ENCODE measurements around the gene RASA3. TPM values are rescaled to one million over a fixed set of nuclear protein-coding genes. Genes with fewer than 3 reads are reported as not detected.
A peak's percentile ranks its signal among the peaks of the same experiment; 100 is the strongest.

Gene RASA3
- total and polyA plus RNA-seq, 2 of the 4 experiments (the other 2 are of a cell fraction), result 21.0 to 31.4 TPM

- no peak overlapping the region for H3K56ac ChIP-seq (ENCODE audit: extremely low read depth, insufficient read depth, low read length)
Observed at GRCh38 chr13:114049626-114050101, 82.8 kb downstream of the RASA3 start.

More at GRCh38 chr13:114049626-114050101, 82.8 kb downstream of the RASA3 start:
- no peak overlapping the region for H2BK15ac ChIP-seq (ENCODE audit: low read depth, low read length)
- H4K91ac ChIP-seq (ENCODE audit: insufficient read depth, low read depth, low read length), result no peak overlapping the region
- peaks cover 17% of the 10 kb centered on the region for H3K4me1 ChIP-seq (ENCODE audit: control insufficient read depth, insufficient read depth, low read length)
- H2BK5ac ChIP-seq (ENCODE audit: low read depth, low read length, poor library complexity, severe bottlenecking), result no peak overlapping the region
- no peak overlapping the region for H3K9ac ChIP-seq (ENCODE audit: low read depth, low read length)
- BruUV-seq (replicated peaks), result no TSS peak
- H4K5ac ChIP-seq (ENCODE audit: low read depth, low read length), result no peak overlapping the region
- in situ Hi-C loops (cut with MboI; ENCODE audit: low sequenced_read_pairs) (no loop called here), dilution Hi-C loops (cut with HindIII; ENCODE audit: low sequenced_read_pairs, unreplicated experiment) (no loop called here), intact Hi-C loops (cut with micrococcal nuclease) (no loop called here)
- TF ChIP-seq FOS (IDR thresholded peaks at IDR 0.05; ENCODE audit: low read depth, low read length) (no peak), ELK1 (IDR thresholded peaks at IDR 0.05; ENCODE audit: borderline replicate concordance, low read depth, low read length) (no peak), MAFK (IDR thresholded peaks at IDR 0.05; ENCODE audit: low read depth, low read length) (no peak), RAD21 (IDR thresholded peaks at IDR 0.05; ENCODE audit: low read length) (no peak)
- peaks cover 42% of the 10 kb centered on the region for H3K36me3 ChIP-seq (ENCODE audit: control insufficient read depth, insufficient read depth, low read length)
- no peak overlapping the region for H2BK20ac ChIP-seq (ENCODE audit: low read depth, low read length)
- H3K4ac ChIP-seq (ENCODE audit: low read depth, low read length), result no peak overlapping the region
- ATAC-seq (ENCODE audit: low read depth) (no peak), DNase-seq (no peak)
- H3K4me3 ChIP-seq (ENCODE audit: insufficient read depth, low read depth, low read length), result no peak overlapping the region
- H3K23ac ChIP-seq (ENCODE audit: low read depth, low read length), result no peak overlapping the region
- CTCF ChIA-PET, result interaction anchor here (1.3 kb wide), 1 partner anchor 14 kb away, joined by 3 read pairs; no protein-coding TSS in a partner anchor
- WGBS, 2 experiments (ENCODE audit: extremely low coverage in 2 of 2, insufficient read length in 1 of 2), result 93% methylated on average over 6 of the region's 18 CpGs; no CpG with 5 or more reads in 1 of the 2 experiments
- H3K4me2 ChIP-seq (ENCODE audit: low read depth, low read length), result no peak overlapping the region
- H3K14ac ChIP-seq (replicated peaks; ENCODE audit: low read depth, low read length), result no peak overlapping the region
- no peak overlapping the region for H4K8ac ChIP-seq (ENCODE audit: low read depth in 2 of 2, low read length in 2 of 2)
- no peaks in the 10 kb centered on the region for H3K27me3 ChIP-seq (ENCODE audit: control insufficient read depth, insufficient read depth, low read length)
- peaks cover 25 to 81% of the 10 kb centered on the region in 2 experiments for H3K79me1 ChIP-seq (ENCODE audit: low read depth in 1 of 2, low read length in 2 of 2)
- peak overlapping the region; percentile 49 for H2AK9ac ChIP-seq (replicated peaks; ENCODE audit: low read depth, low read length, poor library complexity)
- no peak overlapping the region for H2AK5ac ChIP-seq (ENCODE audit: low read depth, low read length)
- H2BK120ac ChIP-seq (ENCODE audit: low read depth, low read length), result no peak overlapping the region
- H4K20me1 ChIP-seq (ENCODE audit: insufficient read depth, low read length), result peaks cover 58% of the 10 kb centered on the region
- no peak overlapping the region for H3K18ac ChIP-seq (ENCODE audit: low read depth, low read length)
- H3K9me1 ChIP-seq (ENCODE audit: insufficient read depth, low read length), result peaks cover 17% of the 10 kb centered on the region
- POLR2A ChIA-PET (ENCODE audit: unreplicated experiment), result no interaction called here
- H3K9me3 ChIP-seq (ENCODE audit: control insufficient read depth, insufficient read depth, low read length), result no peaks in the 10 kb centered on the region
- no peak overlapping the region for H2AFZ ChIP-seq (replicated peaks; ENCODE audit: low read length, poor library complexity)
- no peak overlapping the region for H3K27ac ChIP-seq (ENCODE audit: insufficient read depth, low read length)

All from IMR-90 (cell line).